Astrocyte (in vitro differentiated cells and primary cell): ENCODE data around the gene BLACAT1. TPM values are rescaled to one million over a fixed set of nuclear protein-coding genes. Genes with fewer than 3 reads are reported as not detected.

Source experiments
- DNase-seq: peaks from one replicate; pipeline ENCODE4 v3.0.0-alpha.2; 2010; ENCODE audit warnings: low read depth
- FAIRE-seq: peaks from 2 replicates; lab custom pipeline; 2011; peaks lifted over from hg19 to GRCh38; lab: Jason Lieb, UNC
- H2AFZ ChIP-seq: 2 replicates; pipeline ENCODE4 v1.6.0; 2012; ENCODE audit warnings: low read depth, low read length, inconsistent platforms
- H3K27ac ChIP-seq: 2 replicates; pipeline ENCODE4 v1.5.1; 2011; ENCODE audit warnings: low read depth, low read length, inconsistent platforms
- H3K27me3 ChIP-seq: 2 replicates; pipeline ENCODE4 v1.6.0; 2011; ENCODE audit warnings: low read length, inconsistent platforms; ENCODE audit not compliant: insufficient read depth
- H3K36me3 ChIP-seq: 2 replicates; pipeline ENCODE4 v1.5.1; 2011; ENCODE audit warnings: low read length, inconsistent platforms; ENCODE audit not compliant: insufficient read depth
- H3K4me1 ChIP-seq: 2 replicates; pipeline ENCODE4 v1.5.1; 2011; ENCODE audit warnings: low read length, inconsistent platforms; ENCODE audit not compliant: insufficient read depth
- H3K4me2 ChIP-seq: 2 replicates; pipeline ENCODE4 v1.6.0; 2012; ENCODE audit warnings: low read length, inconsistent platforms
- H3K4me3 ChIP-seq: 2 replicates; pipeline ENCODE4 v1.5.1; 2011; ENCODE audit warnings: low read depth, mild to moderate bottlenecking, low read length, inconsistent platforms; ENCODE audit not compliant: insufficient read depth
- H3K79me2 ChIP-seq: 2 replicates; pipeline ENCODE4 v1.6.0; 2012; ENCODE audit warnings: mild to moderate bottlenecking, low read length, inconsistent platforms; ENCODE audit not compliant: insufficient read depth
- H3K9ac ChIP-seq: 2 replicates; pipeline ENCODE4 v1.6.0; 2012; ENCODE audit warnings: mild to moderate bottlenecking, low read length, inconsistent platforms
- H3K9me3 ChIP-seq: 2 replicates; pipeline ENCODE4 v1.5.1; 2012; ENCODE audit warnings: low read depth, mild to moderate bottlenecking, low read length, inconsistent platforms; ENCODE audit not compliant: insufficient read depth
- H4K20me1 ChIP-seq: 2 replicates; pipeline ENCODE4 v1.6.0; 2012; ENCODE audit warnings: low read length, inconsistent platforms; ENCODE audit not compliant: insufficient read depth
- H3K27ac Mint-ChIP-seq: one replicate; pipeline ENCODE4 v1.8.0; 2021; ENCODE audit warnings: mild to moderate bottlenecking, mixed read lengths; ENCODE audit not compliant: unreplicated experiment
- H3K27me3 Mint-ChIP-seq: one replicate; pipeline ENCODE4 v1.8.0; 2021; ENCODE audit warnings: low read depth, mixed read lengths; ENCODE audit not compliant: unreplicated experiment
- H3K36me3 Mint-ChIP-seq: one replicate; pipeline ENCODE4 v1.8.0; 2021; ENCODE audit warnings: low read depth, mixed read lengths; ENCODE audit not compliant: unreplicated experiment
- H3K4me1 Mint-ChIP-seq: one replicate; pipeline ENCODE4 v1.8.0; 2021; ENCODE audit warnings: low read depth, mixed read lengths; ENCODE audit not compliant: unreplicated experiment
- H3K4me3 Mint-ChIP-seq: one replicate; pipeline ENCODE4 v1.8.0; 2021; ENCODE audit warnings: mild to moderate bottlenecking, moderate library complexity, mixed read lengths; ENCODE audit not compliant: unreplicated experiment
- H3K9me3 Mint-ChIP-seq: one replicate; pipeline ENCODE4 v1.8.0; 2021; ENCODE audit warnings: mild to moderate bottlenecking, mixed read lengths; ENCODE audit not compliant: unreplicated experiment
- EZH2 ChIP-seq: IDR thresholded peaks from 2 replicates; pipeline ENCODE4 v1.6.1; 2012; ENCODE audit warnings: mild to moderate bottlenecking, low read length, inconsistent platforms; ENCODE audit not compliant: insufficient read depth
- total RNA-seq: library from RNA; stranded (reverse); gene quantifications from 2 replicates; pipeline ENCODE4 v1.2.1, GENCODE V29; 2021
- TF ChIP-seq, protein P1 (sequence below): IDR thresholded peaks from 2 replicates; pipeline ENCODE4 v1.5.1; 2011; ENCODE audit warnings: low read depth, mild to moderate bottlenecking, inconsistent platforms, low read length, moderate library complexity; ENCODE audit not compliant: insufficient read depth

Gene BLACAT1
- total RNA-seq, 1 donor from 2014 or later: 2.2 TPM

DNA sequence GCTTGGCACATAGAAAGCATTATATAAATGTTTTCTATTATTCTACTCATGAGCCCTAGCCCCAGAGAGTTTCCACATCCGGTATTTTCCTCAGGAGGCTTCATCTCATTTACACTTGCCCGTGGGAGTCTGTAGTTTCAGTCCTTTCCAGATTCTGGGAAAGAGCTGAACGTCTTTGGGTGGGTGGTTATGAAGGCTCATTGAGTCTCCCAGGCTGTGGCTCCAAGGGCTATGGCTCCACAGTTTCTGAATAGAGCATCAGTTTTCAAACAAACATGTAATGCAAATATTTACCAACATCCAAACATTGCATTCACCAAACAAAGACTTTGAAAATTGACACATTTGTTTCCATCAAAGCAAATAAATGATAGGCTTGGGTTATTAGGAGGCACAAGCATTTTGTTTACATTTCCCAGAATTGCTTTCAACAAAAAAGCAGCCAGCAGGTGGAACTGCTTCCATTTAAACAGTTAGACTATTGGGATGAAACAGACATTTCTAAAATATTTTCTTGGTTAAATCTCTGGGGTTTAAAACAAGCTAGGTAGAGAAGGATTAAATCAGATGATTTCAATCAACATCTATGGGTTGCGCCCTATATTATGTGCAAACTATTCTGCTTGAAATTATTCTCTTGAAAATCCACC is 32.7 kb downstream of the BLACAT1 start:
- Histone ChIP-seq H3K9ac (no peak overlapping the region), H3K27me3 (peaks cover 57% of the 10 kb centered on the region), H3K4me2 (no peak overlapping the region), H3K79me2 (no peaks in the 10 kb centered on the region), H2AFZ (no peak overlapping the region), H3K4me1 (no peaks in the 10 kb centered on the region), H3K27ac (no peak overlapping the region), H4K20me1 (no peaks in the 10 kb centered on the region), H3K4me3 (no peak overlapping the region), H3K9me3 (no peaks in the 10 kb centered on the region), H3K36me3 (no peaks in the 10 kb centered on the region)
- DNase-seq (no peak), FAIRE-seq (no peak)
- Mint-ChIP-seq H3K27me3 (peaks cover 36% of the 10 kb centered on the region), H3K27ac (no peak overlapping the region), H3K4me1 (no peaks in the 10 kb centered on the region), H3K9me3 (no peaks in the 10 kb centered on the region), H3K36me3 (no peaks in the 10 kb centered on the region), H3K4me3 (no peak overlapping the region)
- TF ChIP-seq, protein P1, sequence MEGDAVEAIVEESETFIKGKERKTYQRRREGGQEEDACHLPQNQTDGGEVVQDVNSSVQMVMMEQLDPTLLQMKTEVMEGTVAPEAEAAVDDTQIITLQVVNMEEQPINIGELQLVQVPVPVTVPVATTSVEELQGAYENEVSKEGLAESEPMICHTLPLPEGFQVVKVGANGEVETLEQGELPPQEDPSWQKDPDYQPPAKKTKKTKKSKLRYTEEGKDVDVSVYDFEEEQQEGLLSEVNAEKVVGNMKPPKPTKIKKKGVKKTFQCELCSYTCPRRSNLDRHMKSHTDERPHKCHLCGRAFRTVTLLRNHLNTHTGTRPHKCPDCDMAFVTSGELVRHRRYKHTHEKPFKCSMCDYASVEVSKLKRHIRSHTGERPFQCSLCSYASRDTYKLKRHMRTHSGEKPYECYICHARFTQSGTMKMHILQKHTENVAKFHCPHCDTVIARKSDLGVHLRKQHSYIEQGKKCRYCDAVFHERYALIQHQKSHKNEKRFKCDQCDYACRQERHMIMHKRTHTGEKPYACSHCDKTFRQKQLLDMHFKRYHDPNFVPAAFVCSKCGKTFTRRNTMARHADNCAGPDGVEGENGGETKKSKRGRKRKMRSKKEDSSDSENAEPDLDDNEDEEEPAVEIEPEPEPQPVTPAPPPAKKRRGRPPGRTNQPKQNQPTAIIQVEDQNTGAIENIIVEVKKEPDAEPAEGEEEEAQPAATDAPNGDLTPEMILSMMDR: no peak
- TF ChIP-seq EZH2: no peak

- FAIRE-seq: no peak
- Histone ChIP-seq H3K9ac (no peak within 1 kb of the TSS), H3K4me1 (no peaks in the 10 kb centered on the region), H3K79me2 (no peaks in the 10 kb centered on the region), H2AFZ (no peak within 1 kb of the TSS), H4K20me1 (no peaks in the 10 kb centered on the region), H3K9me3 (no peaks in the 10 kb centered on the region), H3K27me3 (peaks cover 61% of the 10 kb centered on the region), H3K36me3 (no peaks in the 10 kb centered on the region), H3K4me3 (no peak within 1 kb of the TSS), H3K4me2 (no peak within 1 kb of the TSS), H3K27ac (no peak within 1 kb of the TSS)
- Mint-ChIP-seq H3K4me3 (no peak within 1 kb of the TSS), H3K9me3 (no peaks in the 10 kb centered on the region), H3K27me3 (peaks cover 50% of the 10 kb centered on the region), H3K36me3 (no peaks in the 10 kb centered on the region), H3K27ac (no peak within 1 kb of the TSS), H3K4me1 (peaks cover under 1% of the 10 kb centered on the region)
- DNase-seq: peak; percentile 16
- TF ChIP-seq, protein P1: no peak
- TF ChIP-seq EZH2: no peak
These were observed 34.0 kb downstream of the BLACAT1 start, which contains the start of gene LEMD1 for GRCh38 chr1:205421798-205422197. TSS of gene LEMD1 (minus strand) at chr1:205422056. CDS start at chr1:205420536, 1,520 bp downstream.

GRCh38 chr1:205420938-205421337 is 34.9 kb downstream of the BLACAT1 start:
- H3K4me1 ChIP-seq: no peaks in the 10 kb centered on the region
- no peak for DNase-seq
- no peak overlapping the region for H2AFZ ChIP-seq
- Mint-ChIP-seq H3K27me3 (peaks cover 45% of the 10 kb centered on the region), H3K36me3 (no peaks in the 10 kb centered on the region), H3K27ac (no peak overlapping the region), H3K4me1 (peaks cover 2% of the 10 kb centered on the region), H3K4me3 (no peak overlapping the region), H3K9me3 (no peaks in the 10 kb centered on the region)
- no peak overlapping the region for H3K4me2 ChIP-seq
- no peaks in the 10 kb centered on the region for H4K20me1 ChIP-seq
- FAIRE-seq: no peak
- H3K36me3 ChIP-seq: no peaks in the 10 kb centered on the region
- no peak overlapping the region for H3K9ac ChIP-seq
- no peaks in the 10 kb centered on the region for H3K9me3 ChIP-seq
- H3K27ac ChIP-seq: no peak overlapping the region
- TF ChIP-seq EZH2: no peak
- TF ChIP-seq, protein P1: no peak
- no peak overlapping the region for H3K4me3 ChIP-seq
- peaks cover 58% of the 10 kb centered on the region for H3K27me3 ChIP-seq
- H3K79me2 ChIP-seq: no peaks in the 10 kb centered on the region
